ENCODE results near the gene GK.

DNA sequence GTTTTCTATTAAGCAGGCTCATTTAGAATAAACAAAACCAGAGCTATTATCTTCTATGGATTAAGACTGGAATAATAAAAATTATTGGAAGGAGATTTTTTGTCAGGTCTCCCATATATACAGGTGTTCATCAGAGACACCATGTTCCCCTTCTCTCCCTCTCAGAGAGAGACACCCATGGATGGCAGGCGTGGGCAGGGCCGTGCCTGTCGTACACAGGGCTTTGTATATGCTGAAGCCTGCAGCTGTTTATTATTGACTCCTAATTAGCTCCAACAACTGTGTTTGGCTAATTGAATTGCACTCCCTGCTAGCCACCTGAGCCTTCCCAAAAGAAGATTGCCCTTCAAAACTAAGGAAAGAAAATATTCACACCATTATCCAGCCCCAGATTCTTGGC is 81.6 kb downstream of the GK start:
- TF ChIP-seq CTCF (conservative IDR thresholded peaks at IDR 0.05 in 1 of 2, IDR thresholded peaks at IDR 0.05 in 1 of 2; ENCODE audit: extremely low read depth in 1 of 2, insufficient read depth in 1 of 2, low read depth in 1 of 2, low read length in 2 of 2) (no peak), EZH2 (IDR thresholded peaks at IDR 0.05; ENCODE audit: borderline replicate concordance, low read length) (no peak)

All from mammary epithelial cell (primary cell).